ENCODE measurements around the gene MUSTN1.

MUSTN1 gene

DNA sequence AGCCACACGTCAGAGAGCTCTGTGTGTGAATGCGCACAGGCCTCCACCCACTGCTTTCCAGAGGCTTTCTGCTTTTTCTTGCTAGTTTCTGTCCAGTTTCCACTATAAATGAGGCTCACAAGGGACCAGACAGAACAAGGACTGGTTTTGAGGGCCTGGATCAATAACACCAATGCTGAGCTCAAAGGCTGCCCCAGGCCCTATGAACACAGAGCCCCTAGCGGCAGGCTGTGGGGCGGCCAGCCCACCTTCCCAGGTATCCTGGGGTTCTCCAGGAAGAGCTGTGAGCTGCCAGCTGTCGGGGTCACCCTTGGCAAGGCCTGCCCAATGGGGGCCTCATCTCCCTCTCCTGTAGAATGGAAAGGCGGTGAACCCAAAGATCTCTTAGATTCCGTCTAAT lies 42.4 kb downstream of the MUSTN1 start:
- Histone ChIP-seq H3K27me3 (ENCODE audit: insufficient read depth, low read length) (no peaks in the 10 kb centered on the region), H3K9ac (ENCODE audit: low read depth, low read length) (no peak overlapping the region), H3K9me3 (ENCODE audit: insufficient read depth, low read depth, low read length) (no peaks in the 10 kb centered on the region), H3K4me3 (ENCODE audit: low read length) (no peak overlapping the region), H3K4me1 (ENCODE audit: insufficient read depth, low read length) (no peaks in the 10 kb centered on the region), H3K27ac (ENCODE audit: low read depth, low read length) (no peak overlapping the region), H3K36me3 (ENCODE audit: insufficient read depth, low read length) (no peaks in the 10 kb centered on the region)
- WGBS, result 81% methylated on average over 7 of the region's 7 CpGs

DNA sequence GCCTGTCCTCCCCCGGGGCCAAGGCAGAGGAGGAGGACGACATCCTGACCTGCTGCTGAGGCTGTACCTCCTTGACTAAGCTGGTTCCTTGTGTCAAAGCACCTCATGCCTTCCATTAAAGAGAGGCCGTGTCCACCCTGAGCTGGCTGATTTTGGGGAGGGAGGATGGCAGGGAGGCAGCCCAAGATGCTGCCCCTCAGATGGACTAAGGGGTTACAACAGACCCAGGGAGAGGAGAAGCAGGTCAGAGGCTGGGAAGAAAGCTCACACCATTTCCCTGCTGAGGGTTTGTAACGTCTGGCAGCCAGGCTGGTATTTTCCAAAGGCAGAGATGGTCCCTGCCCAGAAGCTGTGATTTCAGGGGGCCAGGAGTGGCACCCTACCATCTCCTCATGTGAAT lies 42.9 kb downstream of the MUSTN1 start:
- 88% methylated on average over 4 of the region's 4 CpGs for WGBS
- Histone ChIP-seq H3K27me3 (ENCODE audit: insufficient read depth, low read length) (no peaks in the 10 kb centered on the region), H3K4me3 (ENCODE audit: low read length) (no peak overlapping the region), H3K36me3 (ENCODE audit: insufficient read depth, low read length) (no peaks in the 10 kb centered on the region), H3K9me3 (ENCODE audit: insufficient read depth, low read depth, low read length) (no peaks in the 10 kb centered on the region), H3K9ac (ENCODE audit: low read depth, low read length) (no peak overlapping the region), H3K27ac (ENCODE audit: low read depth, low read length) (no peak overlapping the region), H3K4me1 (ENCODE audit: insufficient read depth, low read length) (no peaks in the 10 kb centered on the region)

DNA sequence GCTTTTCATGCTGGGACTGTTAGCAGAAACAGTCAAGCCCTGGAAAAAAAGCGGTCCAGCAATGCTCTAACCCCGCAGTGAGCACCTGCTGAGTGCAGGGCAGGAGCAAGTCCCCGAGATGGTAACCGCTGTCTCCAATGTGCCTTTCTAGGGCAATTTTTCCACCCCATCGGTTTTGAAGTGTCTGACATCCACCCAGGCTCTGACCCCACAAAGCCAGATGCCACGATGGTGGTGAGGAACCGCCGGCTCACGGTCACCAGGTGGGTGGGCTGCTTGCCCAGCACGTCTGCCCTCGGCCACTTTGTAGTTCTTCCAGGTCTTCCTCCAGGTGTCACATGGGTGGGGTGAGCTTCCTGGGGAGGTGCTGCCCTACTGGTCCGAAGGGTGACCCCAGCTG lies 43.5 kb downstream of the MUSTN1 start:
- Histone ChIP-seq H3K9ac (ENCODE audit: low read depth, low read length) (no peak overlapping the region), H3K9me3 (ENCODE audit: insufficient read depth, low read depth, low read length) (no peaks in the 10 kb centered on the region), H3K36me3 (ENCODE audit: insufficient read depth, low read length) (no peaks in the 10 kb centered on the region), H3K27me3 (ENCODE audit: insufficient read depth, low read length) (no peaks in the 10 kb centered on the region), H3K4me1 (ENCODE audit: insufficient read depth, low read length) (no peaks in the 10 kb centered on the region), H3K4me3 (ENCODE audit: low read length) (no peak overlapping the region), H3K27ac (ENCODE audit: low read depth, low read length) (no peak overlapping the region)
- WGBS, result 89% methylated on average over 12 of the region's 12 CpGs

DNA sequence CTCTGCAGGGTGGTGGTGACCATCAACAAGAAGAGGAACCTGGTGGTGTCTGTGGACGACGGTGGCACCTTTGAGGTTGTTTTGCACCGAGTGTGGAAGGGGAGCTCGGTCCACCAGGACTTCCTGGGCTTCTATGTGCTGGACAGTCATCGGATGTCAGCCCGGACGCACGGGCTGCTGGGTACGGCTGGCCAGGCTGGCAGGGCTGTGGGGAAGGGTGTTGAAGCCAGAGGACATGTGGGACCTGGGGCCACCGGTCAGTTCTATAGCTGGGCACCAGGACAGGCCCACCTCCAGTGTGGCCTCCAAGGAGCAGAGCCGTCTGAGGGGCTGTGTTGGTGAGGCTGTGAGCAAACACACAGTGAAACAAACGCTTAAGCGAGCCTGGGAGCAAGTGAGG lies 44.1 kb downstream of the MUSTN1 start:
- Histone ChIP-seq H3K36me3 (ENCODE audit: insufficient read depth, low read length) (no peaks in the 10 kb centered on the region), H3K27me3 (ENCODE audit: insufficient read depth, low read length) (no peaks in the 10 kb centered on the region), H3K9me3 (ENCODE audit: insufficient read depth, low read depth, low read length) (no peaks in the 10 kb centered on the region), H3K9ac (ENCODE audit: low read depth, low read length) (no peak overlapping the region), H3K4me1 (ENCODE audit: insufficient read depth, low read length) (no peaks in the 10 kb centered on the region), H3K27ac (ENCODE audit: low read depth, low read length) (no peak overlapping the region), H3K4me3 (ENCODE audit: low read length) (no peak overlapping the region)
- WGBS, result 90% methylated on average over 13 of the region's 13 CpGs

DNA sequence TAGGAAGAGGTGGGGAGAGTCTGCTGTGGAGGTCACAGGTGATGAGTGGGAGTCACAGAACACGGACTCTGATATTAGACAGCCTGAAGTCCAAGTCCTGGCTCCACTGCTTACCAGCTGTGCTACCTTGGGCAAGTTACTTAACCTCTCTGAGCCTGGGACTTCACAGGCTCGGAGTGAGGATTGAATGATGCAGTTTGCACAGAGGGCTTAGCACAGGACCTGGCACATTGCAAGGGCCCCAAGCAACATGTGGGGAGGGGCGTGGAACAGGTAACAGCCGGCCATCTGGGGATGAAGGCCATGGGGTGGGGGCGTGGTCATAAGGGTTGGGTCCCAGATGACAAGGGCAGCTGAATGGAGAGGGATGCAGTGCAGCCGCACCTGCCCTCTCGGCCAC lies 44.5 kb downstream of the MUSTN1 start:
- Histone ChIP-seq H3K4me3 (ENCODE audit: low read length) (no peak overlapping the region), H3K9ac (ENCODE audit: low read depth, low read length) (no peak overlapping the region), H3K27ac (ENCODE audit: low read depth, low read length) (no peak overlapping the region), H3K9me3 (ENCODE audit: insufficient read depth, low read depth, low read length) (no peaks in the 10 kb centered on the region), H3K27me3 (ENCODE audit: insufficient read depth, low read length) (no peaks in the 10 kb centered on the region), H3K36me3 (ENCODE audit: insufficient read depth, low read length) (no peaks in the 10 kb centered on the region), H3K4me1 (ENCODE audit: insufficient read depth, low read length) (no peaks in the 10 kb centered on the region)
- 91% methylated on average over 7 of the region's 7 CpGs for WGBS

DNA sequence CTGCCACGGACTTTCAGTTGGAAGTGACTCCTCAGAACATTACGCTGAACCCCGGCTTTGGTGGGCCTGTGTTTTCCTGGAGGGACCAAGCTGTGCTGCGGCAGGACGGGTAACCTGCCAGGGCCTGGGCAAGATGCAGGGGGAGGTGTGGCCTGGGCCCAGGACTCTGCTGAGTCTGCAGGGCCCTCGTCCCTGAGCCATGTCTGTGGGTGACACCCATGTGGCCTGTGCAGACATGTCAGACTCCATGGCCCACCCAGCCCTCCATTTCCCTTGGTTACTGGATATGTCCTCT lies 45.1 kb downstream of the MUSTN1 start:
- WGBS, result 90% methylated on average over 6 of the region's 6 CpGs
- no peaks in the 10 kb centered on the region for H3K36me3 ChIP-seq (ENCODE audit: insufficient read depth, low read length)
- H3K27me3 ChIP-seq (ENCODE audit: insufficient read depth, low read length), result no peaks in the 10 kb centered on the region
- H3K9ac ChIP-seq (ENCODE audit: low read depth, low read length), result no peak overlapping the region
- H3K4me3 ChIP-seq (ENCODE audit: low read length), result no peak overlapping the region
- H3K9me3 ChIP-seq (ENCODE audit: insufficient read depth, low read depth, low read length), result no peaks in the 10 kb centered on the region
- no peak overlapping the region for H3K27ac ChIP-seq (ENCODE audit: low read depth, low read length)
- no peaks in the 10 kb centered on the region for H3K4me1 ChIP-seq (ENCODE audit: insufficient read depth, low read length)

- H3K36me3 ChIP-seq (ENCODE audit: insufficient read depth, low read length), result no peaks in the 10 kb centered on the region
- H3K27ac ChIP-seq (ENCODE audit: low read depth, low read length), result no peak overlapping the region
- H3K27me3 ChIP-seq (ENCODE audit: insufficient read depth, low read length), result no peaks in the 10 kb centered on the region
- no peaks in the 10 kb centered on the region for H3K4me1 ChIP-seq (ENCODE audit: insufficient read depth, low read length)
- no peak overlapping the region for H3K4me3 ChIP-seq (ENCODE audit: low read length)
- H3K9ac ChIP-seq (ENCODE audit: low read depth, low read length), result no peak overlapping the region
- no peaks in the 10 kb centered on the region for H3K9me3 ChIP-seq (ENCODE audit: insufficient read depth, low read depth, low read length)
- WGBS, result 90% methylated on average over 16 of the region's 16 CpGs
Measured at GRCh38 chr3:52788890-52789745, 45.7 kb downstream of the MUSTN1 start.

DNA sequence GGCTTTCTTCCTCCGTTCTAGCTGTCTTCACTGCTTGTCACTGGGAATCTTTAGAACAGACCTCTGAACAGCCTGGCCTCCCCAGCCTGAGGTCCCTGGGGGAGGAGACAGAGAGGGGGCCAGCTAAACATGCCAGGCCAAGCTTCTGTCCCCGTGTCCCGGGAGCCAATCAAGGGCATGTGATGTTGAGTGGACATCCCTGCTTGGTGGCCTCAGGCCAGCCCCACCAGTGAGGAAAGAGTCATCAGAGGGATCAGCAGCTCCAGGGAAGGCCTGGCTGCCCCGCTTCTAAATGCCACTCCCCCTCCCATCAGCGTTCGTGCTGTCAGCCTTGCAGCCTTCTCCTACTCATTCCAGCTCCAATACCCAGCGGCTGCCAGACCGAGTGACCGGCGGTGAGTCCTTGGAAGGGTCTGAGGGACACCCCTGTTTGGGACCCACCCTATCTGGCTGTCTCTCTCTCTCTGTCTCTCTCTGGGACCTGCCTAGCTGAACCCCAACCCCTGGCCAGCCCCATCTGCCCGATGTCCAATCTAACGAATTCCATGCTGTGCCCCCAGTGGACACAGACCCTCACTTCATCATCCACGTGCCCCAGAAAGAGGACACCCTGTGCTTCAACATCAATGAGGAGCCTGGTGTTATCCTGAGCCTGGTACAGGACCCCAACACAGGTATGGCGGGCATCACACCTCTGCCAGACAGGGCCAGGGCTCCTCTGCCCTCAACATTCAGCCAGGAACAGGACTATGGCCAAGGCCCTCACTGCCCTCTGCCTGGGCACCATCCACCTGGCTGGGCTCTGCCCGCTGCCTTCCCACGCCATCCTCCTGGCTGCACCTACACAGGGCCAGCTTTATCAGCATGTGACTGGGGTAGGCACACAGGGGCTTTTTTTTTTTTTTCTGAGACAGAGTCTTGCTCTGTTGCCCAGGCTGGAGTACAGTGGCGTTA lies 46.9 kb downstream of the MUSTN1 start:
- H3K4me1 ChIP-seq (ENCODE audit: insufficient read depth, low read length), result no peaks in the 10 kb centered on the region
- no peak overlapping the region for H3K4me3 ChIP-seq (ENCODE audit: low read length)
- H3K36me3 ChIP-seq (ENCODE audit: insufficient read depth, low read length), result no peaks in the 10 kb centered on the region
- no peak overlapping the region for H3K27ac ChIP-seq (ENCODE audit: low read depth, low read length)
- H3K9ac ChIP-seq (ENCODE audit: low read depth, low read length), result no peak overlapping the region
- H3K27me3 ChIP-seq (ENCODE audit: insufficient read depth, low read length), result no peaks in the 10 kb centered on the region
- H3K9me3 ChIP-seq (ENCODE audit: insufficient read depth, low read depth, low read length), result no peaks in the 10 kb centered on the region
- WGBS, result 87% methylated on average over 17 of the region's 17 CpGs

DNA sequence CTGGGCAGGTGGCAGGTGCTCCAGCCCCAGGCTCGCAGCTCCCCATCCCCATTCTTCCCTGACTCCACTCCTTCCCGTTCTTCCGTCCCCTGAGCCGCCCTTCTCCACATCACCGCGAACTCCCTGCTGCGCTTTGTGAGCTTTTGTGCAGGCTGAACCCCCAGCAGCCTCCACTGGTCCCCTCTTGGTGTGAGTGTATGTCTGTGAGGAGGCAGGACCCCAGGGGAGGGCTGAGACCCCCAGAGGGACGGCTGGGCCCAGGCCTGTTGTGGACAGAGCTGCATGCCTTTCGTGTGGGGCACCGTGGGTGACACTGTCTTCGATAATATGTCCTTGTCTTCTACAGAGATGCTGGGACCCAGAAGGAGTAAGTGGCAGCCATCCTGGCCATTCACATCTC lies 47.6 kb downstream of the MUSTN1 start:
- Histone ChIP-seq H3K36me3 (ENCODE audit: insufficient read depth, low read length) (no peaks in the 10 kb centered on the region), H3K9ac (ENCODE audit: low read depth, low read length) (no peak overlapping the region), H3K4me3 (ENCODE audit: low read length) (no peak overlapping the region), H3K4me1 (ENCODE audit: insufficient read depth, low read length) (0 out of 2 replicates have a peak, but pooled peaks cover under 1% of the 10 kb centered on the region), H3K27ac (ENCODE audit: low read depth, low read length) (no peak overlapping the region), H3K9me3 (ENCODE audit: insufficient read depth, low read depth, low read length) (no peaks in the 10 kb centered on the region), H3K27me3 (ENCODE audit: insufficient read depth, low read length) (no peaks in the 10 kb centered on the region)
- WGBS, result 88% methylated on average over 11 of the region's 11 CpGs

- no peaks in the 10 kb centered on the region for H3K36me3 ChIP-seq (ENCODE audit: insufficient read depth, low read length)
- no peak overlapping the region for H3K4me3 ChIP-seq (ENCODE audit: low read length)
- no peak overlapping the region for H3K9ac ChIP-seq (ENCODE audit: low read depth, low read length)
- no peak overlapping the region for H3K27ac ChIP-seq (ENCODE audit: low read depth, low read length)
- WGBS, result 91% methylated on average over 19 of the region's 19 CpGs
- no peaks in the 10 kb centered on the region for H3K9me3 ChIP-seq (ENCODE audit: insufficient read depth, low read depth, low read length)
- H3K27me3 ChIP-seq (ENCODE audit: insufficient read depth, low read length), result no peaks in the 10 kb centered on the region
- 0 out of 2 replicates have a peak, but pooled peaks cover 6% of the 10 kb centered on the region for H3K4me1 ChIP-seq (ENCODE audit: insufficient read depth, low read length)
Measured at GRCh38 chr3:52786330-52787215, 48.2 kb downstream of the MUSTN1 start.

Measured in HUES64 (cell line).